IMR-90 (cell line): Measurements from ENCODE around the gene CHD2. TPM values are rescaled to one million over a fixed set of nuclear protein-coding genes. Genes with fewer than 3 reads are reported as not detected.

Experiments
- ATAC-seq: fragments of 200-7000 bp; cut with Tn5 transposase; 2 replicates; pipeline ENCODE4 v1.9.1; 2020; ENCODE audit warnings: low read depth, mild to moderate bottlenecking, moderate library complexity
- BruUV-seq: library from RNA; stranded (reverse); fragments of 400-500 nt; replicated peaks from 2 replicates; lab custom pipeline; 2021; lab: Mats Ljungman, UMichigan
- CTCF ChIA-PET: fragments of 300-600 bp; formaldehyde crosslinking; extraction: SDS; loops from one replicate; lab custom pipeline; 2021; ENCODE audit warnings: antibody characterized with exemption; lab: Yijun Ruan, JAX
- POLR2A ChIA-PET: fragments of 300-600 bp; sonication (Branson Sonifier 250); formaldehyde crosslinking; loops from one replicate; lab custom pipeline; 2022; ENCODE audit warnings: antibody characterized with exemption; ENCODE audit not compliant: unreplicated experiment; lab: Charles Lee
- DNase-seq: peaks from one replicate; pipeline ENCODE4 v3.0.0; 2013
- H2AFZ ChIP-seq: replicated peaks from 2 replicates; pipeline ENCODE3; 2013; ENCODE audit warnings: low read length, mild to moderate bottlenecking; ENCODE audit not compliant: poor library complexity
- H2AK5ac ChIP-seq: 2 replicates; pipeline ENCODE4 v1.6.1; 2013; ENCODE audit warnings: low read depth, low read length, inconsistent platforms
- H2AK9ac ChIP-seq: replicated peaks from 2 replicates; pipeline ENCODE3; 2013; ENCODE audit warnings: mild to moderate bottlenecking, low read depth, low read length, moderate library complexity; ENCODE audit not compliant: poor library complexity
- H2BK120ac ChIP-seq: 2 replicates; pipeline ENCODE4 v1.6.1; 2013; ENCODE audit warnings: low read depth, low read length, inconsistent platforms
- H2BK15ac ChIP-seq: 3 replicates; pipeline ENCODE4 v1.6.1; 2013; ENCODE audit warnings: low read depth, low read length, inconsistent platforms
- H2BK20ac ChIP-seq: 2 replicates; pipeline ENCODE4 v1.6.1; 2013; ENCODE audit warnings: low read depth, mild to moderate bottlenecking, inconsistent platforms, low read length, moderate library complexity
- H2BK5ac ChIP-seq: 2 replicates; pipeline ENCODE4 v1.6.1; 2013; ENCODE audit warnings: mild to moderate bottlenecking, low read depth, low read length, inconsistent platforms; ENCODE audit not compliant: poor library complexity, severe bottlenecking
- H3K14ac ChIP-seq: replicated peaks from 2 replicates; pipeline ENCODE4 v1.6.1; 2013; ENCODE audit warnings: low read depth, low read length, inconsistent platforms
- H3K18ac ChIP-seq: 2 replicates; pipeline ENCODE4 v1.6.1; 2013; ENCODE audit warnings: low read depth, low read length, control low read depth
- H3K23ac ChIP-seq: 2 replicates; pipeline ENCODE4 v1.6.1; 2013; ENCODE audit warnings: low read depth, low read length, inconsistent platforms
- H3K27ac ChIP-seq: 2 replicates; pipeline ENCODE4 v1.5.1; 2013; ENCODE audit warnings: mild to moderate bottlenecking, control low read depth, low read length; ENCODE audit not compliant: insufficient read depth
- H3K27me3 ChIP-seq: 2 replicates; pipeline ENCODE4 v1.6.1; 2013; ENCODE audit warnings: low read length; ENCODE audit not compliant: control insufficient read depth, insufficient read depth
- H3K36me3 ChIP-seq: 2 replicates; pipeline ENCODE4 v1.6.1; 2013; ENCODE audit warnings: low read length, mixed read lengths; ENCODE audit not compliant: control insufficient read depth, insufficient read depth
- H3K4ac ChIP-seq: 2 replicates; pipeline ENCODE4 v1.6.1; 2013; ENCODE audit warnings: low read depth, low read length, inconsistent platforms
- H3K4me1 ChIP-seq: 2 replicates; pipeline ENCODE4 v1.6.1; 2013; ENCODE audit warnings: low read length, mixed read lengths; ENCODE audit not compliant: control insufficient read depth, insufficient read depth
- H3K4me2 ChIP-seq: 2 replicates; pipeline ENCODE4 v1.6.1; 2013; ENCODE audit warnings: low read depth, mild to moderate bottlenecking, control low read depth, low read length, moderate library complexity
- H3K4me3 ChIP-seq: 2 replicates; pipeline ENCODE4 v1.5.1; 2013; ENCODE audit warnings: low read depth, mild to moderate bottlenecking, control low read depth, low read length, moderate library complexity; ENCODE audit not compliant: insufficient read depth
- H3K56ac ChIP-seq: 2 replicates; pipeline ENCODE4 v1.6.1; 2013; ENCODE audit warnings: low read length, inconsistent platforms; ENCODE audit not compliant: insufficient read depth; ENCODE audit errors: extremely low read depth
- H3K79me1 ChIP-seq, 2 experiments: 2 replicates each; pipeline ENCODE4 v1.6.1; 2013; ENCODE audit warnings: low read length in 2 of 2, inconsistent platforms in 1 of 2, low read depth in 1 of 2
- H3K9ac ChIP-seq: 2 replicates; pipeline ENCODE4 v1.6.1; 2013; ENCODE audit warnings: low read depth, low read length, control low read depth
- H3K9me1 ChIP-seq: 2 replicates; pipeline ENCODE4 v1.6.1; 2013; ENCODE audit warnings: low read length, inconsistent platforms; ENCODE audit not compliant: insufficient read depth
- H3K9me3 ChIP-seq: 2 replicates; pipeline ENCODE4 v1.6.1; 2013; ENCODE audit warnings: low read length; ENCODE audit not compliant: control insufficient read depth, insufficient read depth
- H4K20me1 ChIP-seq: 2 replicates; pipeline ENCODE4 v1.6.1; 2013; ENCODE audit warnings: low read length, inconsistent platforms; ENCODE audit not compliant: insufficient read depth
- H4K5ac ChIP-seq: 2 replicates; pipeline ENCODE4 v1.6.1; 2013; ENCODE audit warnings: mild to moderate bottlenecking, low read depth, low read length, control low read depth
- H4K8ac ChIP-seq, 2 experiments: 2 replicates each; pipeline ENCODE4 v1.6.1; 2013; ENCODE audit warnings: low read depth in 2 of 2, low read length in 2 of 2, control low read depth in 1 of 2, inconsistent platforms in 1 of 2
- H4K91ac ChIP-seq: 2 replicates; pipeline ENCODE4 v1.6.1; 2013; ENCODE audit warnings: low read depth, low read length, inconsistent platforms; ENCODE audit not compliant: insufficient read depth
- CEBPB ChIP-seq: IDR thresholded peaks from 2 replicates; pipeline ENCODE4 v1.6.1; 2012; ENCODE audit warnings: low read depth, low read length, improper control_type of control experiment
- CHD1 ChIP-seq: IDR thresholded peaks from 2 replicates; pipeline ENCODE4 v1.6.1; 2012; ENCODE audit warnings: low read depth, low read length, improper control_type of control experiment
- CTCF ChIP-seq: conservative IDR thresholded peaks from 2 replicates; pipeline ENCODE4 v1.5.1; 2012; ENCODE audit warnings: mild to moderate bottlenecking, low read depth, low read length, improper control_type of control experiment
- ELK1 ChIP-seq: fragments of 150-350 bp; IDR thresholded peaks from 2 replicates; pipeline ENCODE4 v1.6.1; 2016; ENCODE audit warnings: low read depth, mild to moderate bottlenecking, low read length, moderate library complexity, borderline replicate concordance
- FOS ChIP-seq: fragments of 150-350 bp; IDR thresholded peaks from 2 replicates; pipeline ENCODE4 v1.6.1; 2016; ENCODE audit warnings: low read depth, low read length
- MAZ ChIP-seq: IDR thresholded peaks from 2 replicates; pipeline ENCODE4 v1.6.1; 2012; ENCODE audit warnings: low read depth, mild to moderate bottlenecking, low read length, improper control_type of control experiment, moderate library complexity, borderline replicate concordance
- POLR2A ChIP-seq: IDR thresholded peaks from 2 replicates; pipeline ENCODE4 v1.6.1; 2012; ENCODE audit warnings: mild to moderate bottlenecking, low read depth, low read length
- RCOR1 ChIP-seq: IDR thresholded peaks from 2 replicates; pipeline ENCODE4 v1.6.1; 2012; ENCODE audit warnings: mild to moderate bottlenecking, low read length, improper control_type of control experiment; ENCODE audit not compliant: insufficient replicate concordance
- WGBS, 2 experiments: methylation state at CpG; one replicate each; pipeline versions ENCODE4 v1.1.5 to v1.1.7; 2013; ENCODE audit warnings: missing lambda C conversion rate in 2 of 2; ENCODE audit not compliant: insufficient read length in 1 of 2; ENCODE audit errors: extremely low coverage in 2 of 2; 5-methylcytosine and 5-hydroxymethylcytosine counted together
- dilution Hi-C: fragments of 300-500 bp; cut with HindIII; formaldehyde crosslinking; loops from one replicate; pipeline ENCODE4 v1.14.3; 2018; ENCODE audit warnings: low sequenced_read_pairs; ENCODE audit not compliant: unreplicated experiment
- in situ Hi-C: fragments of 300-500 bp; cut with MboI; formaldehyde crosslinking; loops from 3 replicates; pipeline ENCODE4 v1.14.3; 2019; ENCODE audit warnings: low sequenced_read_pairs, inconsistent platforms, mixed read lengths
- intact Hi-C: fragments of 100-400 bp; cut with micrococcal nuclease; formaldehyde crosslinking; loops from 2 replicates; pipeline ENCODE4 v1.10.0; 2022
- polyA plus RNA-seq, 3 experiments: library from polyadenylated mRNA; depleted of rRNA; stranded (reverse); fragments of >200 nt; gene quantifications; 2 replicates each; pipeline ENCODE4 v1.2.3, GENCODE V29; 2012; ENCODE audit warnings: low replicate concordance in 1 of 3
- total RNA-seq: library from RNA; depleted of rRNA; stranded (reverse); fragments of >200 nt; gene quantifications from 2 replicates; pipeline ENCODE4 v1.2.3, GENCODE V29; 2012

The CHD2 gene
- total and polyA plus RNA-seq, 2 of the 4 experiments (the other 2 are of a cell fraction): 44.9 to 64.7 TPM

GRCh38 chr15:93049233-93049632 lies 149.1 kb downstream of the CHD2 start:
- H2AFZ ChIP-seq: no peak overlapping the region
- no peak overlapping the region for H3K23ac ChIP-seq
- no peak overlapping the region for H2BK5ac ChIP-seq
- no peak overlapping the region for H4K91ac ChIP-seq
- H3K4ac ChIP-seq: no peak overlapping the region
- no peak overlapping the region for H2AK5ac ChIP-seq
- no peak overlapping the region for H3K4me2 ChIP-seq
- peaks cover 4% of the 10 kb centered on the region; the same call in 1 of the 2 replicates for H3K27me3 ChIP-seq
- in situ Hi-C loops (no loop called here), intact Hi-C loops (no loop called here), dilution Hi-C loops (no loop called here)
- no peaks in the 10 kb centered on the region for H3K79me1 ChIP-seq
- H4K8ac ChIP-seq: no peak overlapping the region
- WGBS, 2 experiments: 81% methylated on average over 5 of the region's 8 CpGs; no CpG with 5 or more reads in 1 of the 2 experiments
- no peak overlapping the region for H3K14ac ChIP-seq
- DNase-seq: no peak
- no peak overlapping the region for H3K9ac ChIP-seq
- ChIA-PET POLR2A (no interaction called here), CTCF (no interaction called here)
- BruUV-seq: no TSS peak
- H4K20me1 ChIP-seq: no peaks in the 10 kb centered on the region
- peaks cover 3% of the 10 kb centered on the region; the same call in 1 of the 2 replicates for H3K9me3 ChIP-seq
- H3K4me1 ChIP-seq: no peaks in the 10 kb centered on the region
- no peak for ATAC-seq
- no peak for TF ChIP-seq ELK1
- TF ChIP-seq MAZ: no peak
- no peak for TF ChIP-seq RCOR1
- TF ChIP-seq CTCF: no peak
- no peak for TF ChIP-seq POLR2A
- TF ChIP-seq FOS: no peak
- no peak for TF ChIP-seq CEBPB
- TF ChIP-seq CHD1: no peak
- no peak overlapping the region for H2BK120ac ChIP-seq
- no peak overlapping the region for H2BK20ac ChIP-seq
- no peak overlapping the region for H2AK9ac ChIP-seq
- no peak overlapping the region for H2BK15ac ChIP-seq
- H3K36me3 ChIP-seq: no peaks in the 10 kb centered on the region
- no peaks in the 10 kb centered on the region for H3K9me1 ChIP-seq
- no peak overlapping the region for H3K18ac ChIP-seq
- no peak overlapping the region for H3K56ac ChIP-seq
- H3K4me3 ChIP-seq: no peak overlapping the region
- no peak overlapping the region for H3K27ac ChIP-seq
- no peak overlapping the region for H4K5ac ChIP-seq
